MM.1S (cell line): ENCODE data around the gene RGPD5.
"Not testable (repeated sequence)": the region's sequence is repeated elsewhere in the genome, so short reads cannot be mapped to it uniquely, and the experiment has no call there.

Experiments
- DNase-seq: peaks from one replicate; pipeline ENCODE4 v3.0.0-alpha.2; 2015
- H2AFZ ChIP-seq: fragments of 300-600 bp; sonication (generic); 2 replicates; pipeline ENCODE4 v1.6.0; 2016; ENCODE audit warnings: antibody characterized with exemption, low read length
- H3F3A ChIP-seq: fragments of 300-600 bp; sonication (generic); 2 replicates; pipeline ENCODE4 v1.6.1; 2016; ENCODE audit warnings: mild to moderate bottlenecking, antibody characterized with exemption, low read length, moderate library complexity, mixed read lengths; ENCODE audit not compliant: insufficient read depth
- H3K27ac ChIP-seq: fragments of 300-600 bp; sonication (generic); 2 replicates; pipeline ENCODE4 v1.5.1; 2016; ENCODE audit warnings: mild to moderate bottlenecking, low read length
- H3K27me3 ChIP-seq: fragments of 300-600 bp; sonication (generic); replicated peaks from 2 replicates; pipeline ENCODE4 v1.6.0; 2016; ENCODE audit warnings: low read length; ENCODE audit not compliant: insufficient read depth
- H3K36me3 ChIP-seq: fragments of 300-600 bp; sonication (generic); replicated peaks from 2 replicates; pipeline ENCODE4 v1.6.1; 2016; ENCODE audit warnings: mild to moderate bottlenecking, low read length, mixed read lengths; ENCODE audit not compliant: insufficient read depth
- H3K4me1 ChIP-seq: fragments of 300-600 bp; sonication (generic); 2 replicates; pipeline ENCODE4 v1.6.1; 2016; ENCODE audit warnings: low read length, mixed read lengths
- H3K4me2 ChIP-seq: fragments of 300-600 bp; sonication (generic); 2 replicates; pipeline ENCODE4 v1.6.0; 2016; ENCODE audit warnings: low read depth, low read length
- H3K4me3 ChIP-seq: fragments of 300-600 bp; sonication (generic); 2 replicates; pipeline ENCODE4 v1.5.1; 2016; ENCODE audit warnings: low read length, mixed read lengths
- H3K79me2 ChIP-seq: fragments of 300-600 bp; sonication (generic); 2 replicates; pipeline ENCODE4 v1.6.1; 2016; ENCODE audit warnings: mixed run types, low read length, mixed read lengths
- H3K9ac ChIP-seq: fragments of 300-600 bp; sonication (generic); 2 replicates; pipeline ENCODE4 v1.6.1; 2016; ENCODE audit warnings: low read length, mixed read lengths
- H3K9me2 ChIP-seq: fragments of 300-600 bp; sonication (generic); replicated peaks from 2 replicates; pipeline ENCODE4 v1.6.1; 2016; ENCODE audit warnings: mild to moderate bottlenecking, low read length, mixed read lengths; ENCODE audit not compliant: insufficient read depth
- H3K9me3 ChIP-seq: fragments of 300-600 bp; sonication (generic); replicated peaks from 2 replicates; pipeline ENCODE4 v1.6.1; 2016; ENCODE audit warnings: mild to moderate bottlenecking, low read length, mixed read lengths; ENCODE audit not compliant: insufficient read depth
- H4K20me1 ChIP-seq: fragments of 300-600 bp; sonication (generic); 2 replicates; pipeline ENCODE4 v1.6.1; 2016; ENCODE audit warnings: mild to moderate bottlenecking, low read length, moderate library complexity, mixed read lengths; ENCODE audit not compliant: insufficient read depth

Gene RGPD5

DNA sequence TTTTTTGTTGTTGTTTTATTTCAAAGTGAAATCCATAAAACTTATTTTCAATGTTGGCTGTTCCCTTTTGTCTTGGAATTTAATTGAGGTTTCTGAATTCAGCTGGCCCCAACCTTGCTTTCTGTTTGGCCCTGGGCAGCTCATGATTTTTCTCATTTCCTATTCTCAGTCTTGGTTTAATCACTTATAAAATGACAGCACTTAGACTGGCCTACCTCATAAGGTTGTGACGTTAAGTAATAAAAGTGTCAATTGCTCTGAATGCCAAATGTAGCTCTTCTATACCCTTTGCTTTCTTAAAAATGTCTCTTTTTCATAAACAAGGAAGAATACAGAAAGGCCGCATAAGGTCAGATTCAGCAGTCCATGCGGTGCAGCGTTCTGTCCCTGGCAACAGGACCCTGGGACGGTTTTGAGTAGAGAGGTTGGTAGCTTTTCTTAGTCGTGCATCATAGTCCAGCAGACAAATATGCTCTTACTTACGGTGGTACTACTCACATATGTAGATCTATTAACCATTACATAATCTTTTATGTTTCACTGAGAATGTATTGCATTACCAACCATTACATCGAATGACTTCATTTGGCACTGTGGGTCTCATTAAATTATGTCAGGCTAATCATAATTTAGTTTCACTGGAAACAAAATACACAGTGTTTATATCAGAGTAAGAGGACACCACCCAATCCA lies 27.1 kb upstream of the RGPD5 start:
- H2AFZ ChIP-seq, H3K9me2 ChIP-seq, H4K20me1 ChIP-seq, H3K4me2 ChIP-seq, H3K4me3 ChIP-seq, H3K9ac ChIP-seq, H3F3A ChIP-seq, H3K9me3 ChIP-seq, H3K79me2 ChIP-seq, H3K27me3 ChIP-seq, H3K27ac ChIP-seq, H3K4me1 ChIP-seq, H3K36me3 ChIP-seq, DNase-seq: not testable (repeated sequence)

DNA sequence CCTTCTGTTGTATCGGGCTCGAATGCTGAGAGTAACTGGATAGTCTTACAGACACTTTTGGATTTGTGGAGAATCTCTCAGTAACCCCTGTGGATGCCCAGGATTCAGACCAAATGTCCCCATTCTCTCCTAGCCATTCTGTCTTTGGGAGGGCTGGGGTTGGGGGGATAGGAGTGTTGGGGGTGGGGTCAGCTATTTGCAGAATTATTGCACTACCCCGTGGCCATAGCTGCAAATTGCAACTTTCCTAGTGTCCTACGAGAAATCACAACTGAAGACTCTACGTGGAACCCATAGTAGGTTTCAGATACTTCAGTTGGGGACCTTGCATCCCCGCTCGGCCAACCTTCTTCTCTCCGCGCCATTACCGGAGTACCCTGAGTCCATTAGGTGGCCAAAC lies 25.2 kb upstream of the RGPD5 start:
- not testable (repeated sequence) for H3K27me3 ChIP-seq, H3F3A ChIP-seq, DNase-seq, H3K4me3 ChIP-seq, H3K9ac ChIP-seq, H3K9me2 ChIP-seq, H3K79me2 ChIP-seq, H3K4me2 ChIP-seq, H3K9me3 ChIP-seq, H3K36me3 ChIP-seq, H2AFZ ChIP-seq, H4K20me1 ChIP-seq, H3K4me1 ChIP-seq, H3K27ac ChIP-seq

GRCh38 chr2:109779118-109779517 lies 15.0 kb upstream of the RGPD5 start:
- DNase-seq, H3K4me2 ChIP-seq, H3K9me3 ChIP-seq, H3K9ac ChIP-seq, H4K20me1 ChIP-seq, H2AFZ ChIP-seq, H3K27ac ChIP-seq, H3F3A ChIP-seq, H3K79me2 ChIP-seq, H3K27me3 ChIP-seq, H3K4me1 ChIP-seq, H3K9me2 ChIP-seq, H3K36me3 ChIP-seq, H3K4me3 ChIP-seq: not testable (repeated sequence)

DNA sequence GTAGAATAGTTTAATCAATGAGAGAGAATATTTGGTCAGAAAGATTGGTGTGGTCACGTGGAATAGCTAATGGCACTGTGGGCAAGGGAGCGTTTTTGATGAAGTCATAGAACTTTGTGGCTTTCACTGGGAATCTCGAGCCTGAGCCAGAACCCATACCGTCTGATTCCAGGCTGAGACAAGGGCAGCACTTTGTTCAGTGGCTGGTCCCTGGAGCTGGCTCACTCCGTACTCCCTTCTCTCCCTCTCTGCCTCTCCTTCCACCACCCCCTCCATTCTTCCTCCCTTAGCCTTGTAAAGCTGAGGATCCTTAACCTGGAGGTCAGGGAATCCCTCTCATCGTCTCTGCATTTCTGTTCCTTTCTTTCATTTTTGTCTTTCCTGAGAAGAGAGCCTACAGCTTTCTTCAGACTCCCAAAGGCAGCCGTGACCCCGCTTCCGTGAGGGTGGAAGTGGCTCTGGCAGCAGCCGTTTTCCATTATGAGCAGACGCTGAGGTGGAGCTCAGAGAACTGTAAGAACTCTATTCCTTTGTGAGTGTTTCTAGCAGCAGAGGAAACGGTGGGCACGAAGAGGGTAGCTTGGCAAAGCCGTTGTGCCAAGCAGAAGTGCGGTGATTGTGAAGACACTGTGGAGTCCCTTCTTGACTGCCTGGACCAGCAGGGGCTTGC lies 12.8 kb upstream of the RGPD5 start:
- not testable (repeated sequence) for H2AFZ ChIP-seq, H3K79me2 ChIP-seq, H3K36me3 ChIP-seq, DNase-seq, H3F3A ChIP-seq, H3K9me3 ChIP-seq, H3K27ac ChIP-seq, H3K4me2 ChIP-seq, H3K4me1 ChIP-seq, H4K20me1 ChIP-seq, H3K9me2 ChIP-seq, H3K27me3 ChIP-seq, H3K9ac ChIP-seq, H3K4me3 ChIP-seq

- DNase-seq, H3K9ac ChIP-seq, H3K4me3 ChIP-seq, H2AFZ ChIP-seq, H3F3A ChIP-seq, H3K36me3 ChIP-seq, H3K4me1 ChIP-seq, H3K9me2 ChIP-seq, H3K9me3 ChIP-seq, H3K4me2 ChIP-seq, H3K27ac ChIP-seq, H4K20me1 ChIP-seq, H3K79me2 ChIP-seq, H3K27me3 ChIP-seq: not testable (repeated sequence)
These were observed 11.6 kb upstream of the RGPD5 start for GRCh38 chr2:109782446-109782993.

DNA sequence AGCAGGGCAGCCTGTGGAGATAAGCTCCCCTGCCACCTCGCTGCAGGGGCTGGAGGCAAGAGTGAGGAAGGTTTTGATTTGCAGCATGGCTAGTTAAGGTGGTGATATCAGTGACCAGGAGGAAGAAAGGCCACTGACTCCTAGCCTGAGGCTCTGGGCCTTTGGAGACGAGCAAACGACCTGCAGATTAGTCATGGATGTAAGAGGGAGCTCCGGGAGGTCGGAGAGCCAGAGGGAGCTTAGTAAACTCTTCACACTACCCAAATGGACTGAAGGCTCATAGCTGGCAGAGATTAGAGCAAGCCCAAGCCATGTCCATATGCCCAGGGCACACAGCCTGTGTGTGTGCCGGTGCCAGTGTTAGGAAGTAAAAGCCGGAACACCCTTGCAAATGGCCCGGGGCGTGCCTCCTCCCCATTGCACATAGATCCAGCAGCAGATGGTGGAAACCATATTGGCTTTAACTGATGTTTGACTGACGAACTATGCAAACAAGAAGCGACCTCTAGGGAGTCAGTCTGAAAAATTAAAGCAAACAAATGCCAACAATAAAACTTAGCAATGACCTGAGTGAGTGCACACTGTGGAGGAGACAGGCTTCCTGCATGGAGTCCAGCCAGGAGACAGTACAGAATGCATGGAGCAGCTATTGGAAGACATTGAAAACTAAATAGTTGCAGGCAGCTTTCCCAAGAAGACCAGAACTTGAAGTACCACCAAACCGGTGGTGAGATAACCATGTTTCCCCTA lies 2.4 kb upstream of the RGPD5 start:
- not testable (repeated sequence) for H3K27ac ChIP-seq, H2AFZ ChIP-seq, H3K4me1 ChIP-seq, H4K20me1 ChIP-seq, H3K9ac ChIP-seq, H3K36me3 ChIP-seq, H3K4me3 ChIP-seq, H3K4me2 ChIP-seq, H3K27me3 ChIP-seq, H3K9me2 ChIP-seq, H3F3A ChIP-seq, DNase-seq, H3K79me2 ChIP-seq, H3K9me3 ChIP-seq

DNA sequence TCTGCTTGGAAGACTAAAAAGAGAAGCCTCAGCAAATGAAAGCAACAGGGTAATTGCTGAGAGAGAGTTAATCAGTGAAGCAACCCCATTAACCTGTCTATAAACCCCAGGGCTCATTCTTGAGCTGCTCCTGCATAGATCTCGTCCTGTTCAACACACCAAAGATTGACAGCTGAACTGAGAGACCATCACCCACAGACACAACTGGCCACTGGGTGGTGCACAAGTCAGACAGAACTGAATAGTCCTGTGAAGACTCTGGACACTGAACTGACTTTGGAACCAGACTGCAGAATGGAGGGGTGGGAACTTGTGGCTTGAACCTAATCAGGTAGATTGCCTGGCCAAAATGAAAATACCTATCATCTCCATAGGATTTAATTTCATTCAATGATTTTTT lies 1.4 kb upstream of the RGPD5 start:
- H3K27me3 ChIP-seq, H3K9me3 ChIP-seq, H3K79me2 ChIP-seq, H3K4me2 ChIP-seq, H3K36me3 ChIP-seq, H4K20me1 ChIP-seq, H3K9me2 ChIP-seq, H3K27ac ChIP-seq, H3K9ac ChIP-seq, H3F3A ChIP-seq, H3K4me1 ChIP-seq, H3K4me3 ChIP-seq, DNase-seq, H2AFZ ChIP-seq: not testable (repeated sequence)
